ENCODE results near the gene LRTM2.

Gene LRTM2

GRCh38 chr12:1836241-1836803 is 16.0 kb downstream of the LRTM2 start:
- no peaks in the 10 kb centered on the region for H3K27me3 ChIP-seq (ENCODE audit: insufficient read depth, poor library complexity, severe bottlenecking)
- no peak overlapping the region for H3K27ac ChIP-seq (replicated peaks)
- TF ChIP-seq GABPA (IDR thresholded peaks at IDR 0.05; ENCODE audit: low read depth) (no peak), SPI1 (IDR thresholded peaks at IDR 0.05; ENCODE audit: borderline replicate concordance, low read depth) (no peak), POLR2AphosphoS5 (IDR thresholded peaks at IDR 0.05; ENCODE audit: low read depth) (no peak), CTCF (IDR thresholded peaks at IDR 0.05; ENCODE audit: insufficient read depth, low read length) (no peak)
- TF ChIP-seq, protein P1, sequence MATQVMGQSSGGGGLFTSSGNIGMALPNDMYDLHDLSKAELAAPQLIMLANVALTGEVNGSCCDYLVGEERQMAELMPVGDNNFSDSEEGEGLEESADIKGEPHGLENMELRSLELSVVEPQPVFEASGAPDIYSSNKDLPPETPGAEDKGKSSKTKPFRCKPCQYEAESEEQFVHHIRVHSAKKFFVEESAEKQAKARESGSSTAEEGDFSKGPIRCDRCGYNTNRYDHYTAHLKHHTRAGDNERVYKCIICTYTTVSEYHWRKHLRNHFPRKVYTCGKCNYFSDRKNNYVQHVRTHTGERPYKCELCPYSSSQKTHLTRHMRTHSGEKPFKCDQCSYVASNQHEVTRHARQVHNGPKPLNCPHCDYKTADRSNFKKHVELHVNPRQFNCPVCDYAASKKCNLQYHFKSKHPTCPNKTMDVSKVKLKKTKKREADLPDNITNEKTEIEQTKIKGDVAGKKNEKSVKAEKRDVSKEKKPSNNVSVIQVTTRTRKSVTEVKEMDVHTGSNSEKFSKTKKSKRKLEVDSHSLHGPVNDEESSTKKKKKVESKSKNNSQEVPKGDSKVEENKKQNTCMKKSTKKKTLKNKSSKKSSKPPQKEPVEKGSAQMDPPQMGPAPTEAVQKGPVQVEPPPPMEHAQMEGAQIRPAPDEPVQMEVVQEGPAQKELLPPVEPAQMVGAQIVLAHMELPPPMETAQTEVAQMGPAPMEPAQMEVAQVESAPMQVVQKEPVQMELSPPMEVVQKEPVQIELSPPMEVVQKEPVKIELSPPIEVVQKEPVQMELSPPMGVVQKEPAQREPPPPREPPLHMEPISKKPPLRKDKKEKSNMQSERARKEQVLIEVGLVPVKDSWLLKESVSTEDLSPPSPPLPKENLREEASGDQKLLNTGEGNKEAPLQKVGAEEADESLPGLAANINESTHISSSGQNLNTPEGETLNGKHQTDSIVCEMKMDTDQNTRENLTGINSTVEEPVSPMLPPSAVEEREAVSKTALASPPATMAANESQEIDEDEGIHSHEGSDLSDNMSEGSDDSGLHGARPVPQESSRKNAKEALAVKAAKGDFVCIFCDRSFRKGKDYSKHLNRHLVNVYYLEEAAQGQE (IDR thresholded peaks at IDR 0.05; ENCODE audit: insufficient replicate concordance, low read depth): no peak
- DNase-seq (ENCODE audit: low read depth in 1 of 2, low spot score in 1 of 2): no peak
- H3K4me3 ChIP-seq (replicated peaks; ENCODE audit: insufficient read depth, low read length): no peak overlapping the region

DNA sequence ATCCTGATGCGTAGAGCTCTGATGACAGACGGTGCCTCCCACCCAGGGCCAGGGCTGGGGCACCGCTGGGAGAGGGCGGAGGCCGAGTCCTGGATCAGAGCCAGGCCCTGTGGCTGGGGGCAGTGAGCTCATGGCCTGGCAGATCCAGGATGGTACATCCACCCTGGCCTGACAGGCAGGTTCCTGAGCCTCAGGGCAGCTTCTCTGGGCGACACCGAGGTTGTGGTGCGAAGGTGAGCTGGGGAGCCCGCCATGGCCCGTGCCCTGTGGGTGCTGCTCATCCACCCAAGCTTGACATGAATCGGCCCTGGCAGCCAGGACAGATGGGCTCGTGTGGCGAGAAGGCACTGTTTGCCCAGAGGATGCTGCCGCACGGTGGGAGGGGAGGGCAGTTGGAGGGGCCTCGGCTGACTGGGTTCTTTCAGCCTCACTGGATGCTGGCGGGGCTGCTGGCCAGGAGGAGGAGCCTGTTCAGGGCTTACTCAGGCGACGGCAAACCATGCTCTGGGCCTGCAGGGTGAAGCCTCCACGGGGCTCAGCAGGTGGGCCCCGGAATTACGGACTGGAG is 16.6 kb downstream of the LRTM2 start:
- H3K27ac ChIP-seq (replicated peaks): no peak overlapping the region
- H3K27me3 ChIP-seq (ENCODE audit: insufficient read depth, poor library complexity, severe bottlenecking): no peaks in the 10 kb centered on the region
- TF ChIP-seq, protein P1 (IDR thresholded peaks at IDR 0.05; ENCODE audit: insufficient replicate concordance, low read depth): no peak
- no peak for TF ChIP-seq CTCF (IDR thresholded peaks at IDR 0.05; ENCODE audit: insufficient read depth, low read length)
- H3K4me3 ChIP-seq (replicated peaks; ENCODE audit: insufficient read depth, low read length): no peak overlapping the region
- DNase-seq (ENCODE audit: low read depth in 1 of 2, low spot score in 1 of 2): no peak

GRCh38 chr12:1837541-1838204 is 17.3 kb downstream of the LRTM2 start:
- Histone ChIP-seq H3K27ac (replicated peaks) (no peak overlapping the region), H3K4me3 (replicated peaks; ENCODE audit: insufficient read depth, low read length) (no peak overlapping the region), H3K27me3 (ENCODE audit: insufficient read depth, poor library complexity, severe bottlenecking) (no peaks in the 10 kb centered on the region)
- no peak for DNase-seq (ENCODE audit: low read depth in 1 of 2, low spot score in 1 of 2)
- TF ChIP-seq CTCF (IDR thresholded peaks at IDR 0.05; ENCODE audit: insufficient read depth, low read length) (no peak), POLR2AphosphoS5 (IDR thresholded peaks at IDR 0.05; ENCODE audit: low read depth) (no peak), GABPA (IDR thresholded peaks at IDR 0.05; ENCODE audit: low read depth) (no peak)
- TF ChIP-seq, protein P1 (IDR thresholded peaks at IDR 0.05; ENCODE audit: insufficient replicate concordance, low read depth): no peak

Data from HL-60 (cell line).